DND-41 (cell line): ENCODE measurements around the gene VSX1.

Experiments
- ATAC-seq: fragments of 200-7000 bp; cut with Tn5 transposase; 3 replicates; pipeline ENCODE4 v1.9.1; 2021; ENCODE audit warnings: low read depth; ENCODE audit not compliant: insufficient read depth
- DNase-seq: peaks from one replicate; pipeline ENCODE4 v3.0.0-alpha.2; 2020
- H2AFZ ChIP-seq: 2 replicates; pipeline ENCODE4 v1.6.0; 2012; ENCODE audit warnings: low read depth, low read length
- H3K27ac ChIP-seq: 2 replicates; pipeline ENCODE4 v1.5.1; 2012; ENCODE audit warnings: low read length, inconsistent platforms
- H3K27me3 ChIP-seq: fragments of 200-600 bp; sonication (generic); 2 replicates; pipeline ENCODE4 v1.6.0; 2012; ENCODE audit warnings: low read length, mild to moderate bottlenecking, inconsistent platforms; ENCODE audit not compliant: insufficient read depth, poor library complexity
- H3K36me3 ChIP-seq: 2 replicates; pipeline ENCODE4 v1.5.1; 2012; ENCODE audit warnings: low read length, inconsistent platforms; ENCODE audit not compliant: insufficient read depth
- H3K4me1 ChIP-seq: 2 replicates; pipeline ENCODE4 v1.5.1; 2012; ENCODE audit warnings: mild to moderate bottlenecking, low read length; ENCODE audit not compliant: insufficient read depth
- H3K4me2 ChIP-seq: 2 replicates; pipeline ENCODE4 v1.6.0; 2012; ENCODE audit warnings: mild to moderate bottlenecking, moderate library complexity, low read length, inconsistent platforms; ENCODE audit not compliant: insufficient read depth
- H3K4me3 ChIP-seq, 2 experiments: fragments of 200-600 bp in 1 of 2; shearing (Covaris generic) in 1 of 2; 2 replicates each; pipeline ENCODE4 v1.5.1; 2012 to 2016; ENCODE audit warnings: inconsistent platforms in 2 of 2, low read length in 2 of 2, mild to moderate bottlenecking in 2 of 2, low read depth in 1 of 2, moderate library complexity in 1 of 2
- H3K79me2 ChIP-seq: 2 replicates; pipeline ENCODE4 v1.6.0; 2012; ENCODE audit warnings: low read length, inconsistent platforms; ENCODE audit not compliant: insufficient read depth
- H3K9ac ChIP-seq: 2 replicates; pipeline ENCODE4 v1.6.0; 2012; ENCODE audit warnings: low read depth, mild to moderate bottlenecking, inconsistent platforms, low read length, moderate library complexity
- H3K9me3 ChIP-seq: 2 replicates; pipeline ENCODE4 v1.5.1; 2012; ENCODE audit warnings: low read length, moderate library complexity, mild to moderate bottlenecking, inconsistent platforms; ENCODE audit not compliant: insufficient read depth, severe bottlenecking
- H4K20me1 ChIP-seq: 2 replicates; pipeline ENCODE4 v1.6.0; 2012; ENCODE audit warnings: low read length; ENCODE audit not compliant: insufficient read depth
- CTCF ChIP-seq: IDR thresholded peaks from 2 replicates; pipeline ENCODE4 v1.5.1; 2012; ENCODE audit warnings: borderline replicate concordance, low read length, moderate library complexity, mild to moderate bottlenecking; ENCODE audit not compliant: poor library complexity, severe bottlenecking; ENCODE audit errors: extremely low read depth
- EZH2 ChIP-seq: IDR thresholded peaks from 3 replicates; pipeline ENCODE4 v1.6.1; 2012; ENCODE audit warnings: borderline replicate concordance, low read depth, mild to moderate bottlenecking, moderate library complexity, low read length, inconsistent platforms; ENCODE audit not compliant: severe bottlenecking

The VSX1 gene

GRCh38 chr20:25046736-25047666 is 34.9 kb downstream of the VSX1 start:
- H3K9me3 ChIP-seq, result no peaks in the 10 kb centered on the region
- H4K20me1 ChIP-seq, result peaks cover 53% of the 10 kb centered on the region
- no peak overlapping the region for H3K4me2 ChIP-seq
- peaks cover 52% of the 10 kb centered on the region for H3K79me2 ChIP-seq
- H3K27me3 ChIP-seq, result no peaks in the 10 kb centered on the region
- no peak overlapping the region for H2AFZ ChIP-seq
- H3K36me3 ChIP-seq, result peaks cover 48% of the 10 kb centered on the region
- no peak overlapping the region for H3K9ac ChIP-seq
- ATAC-seq, result no peak
- TF ChIP-seq EZH2, result no peak
- no peak for TF ChIP-seq CTCF
- no peak overlapping the region for H3K27ac ChIP-seq
- no peak for DNase-seq
- peaks cover 20% of the 10 kb centered on the region for H3K4me1 ChIP-seq
- no peak overlapping the region for H3K4me3 ChIP-seq

DNA sequence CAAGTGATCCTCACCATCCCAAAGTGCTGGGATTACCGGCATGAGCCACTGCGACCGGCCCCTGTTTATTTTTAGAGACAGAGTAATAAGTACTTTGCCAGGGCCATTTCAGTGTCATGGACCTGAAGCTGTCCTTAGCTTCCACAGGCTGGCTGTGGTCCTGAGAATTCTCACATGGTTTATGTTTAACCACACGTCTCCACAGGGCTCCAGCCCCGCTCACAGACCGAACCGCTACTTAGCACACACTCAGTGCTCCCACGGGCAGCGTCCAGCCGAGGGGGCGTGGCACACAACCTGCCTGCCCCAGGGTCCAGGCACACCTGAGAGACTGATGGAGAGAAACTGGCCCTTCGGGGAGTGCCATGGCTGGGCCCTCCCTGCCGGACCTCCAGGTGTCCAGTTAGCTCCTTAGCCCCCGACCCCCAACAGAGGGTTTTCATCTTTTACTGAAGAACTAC is 35.7 kb downstream of the VSX1 start:
- peaks cover 49% of the 10 kb centered on the region for H3K36me3 ChIP-seq
- no peak for DNase-seq
- no peak for TF ChIP-seq CTCF
- no peak for TF ChIP-seq EZH2
- no peak overlapping the region for H3K27ac ChIP-seq
- H2AFZ ChIP-seq, result no peak overlapping the region
- no peak for ATAC-seq
- no peak overlapping the region for H3K9ac ChIP-seq
- H3K27me3 ChIP-seq, result no peaks in the 10 kb centered on the region
- peaks cover 52% of the 10 kb centered on the region for H3K79me2 ChIP-seq
- peaks cover 23% of the 10 kb centered on the region for H3K4me1 ChIP-seq
- H3K4me3 ChIP-seq, result no peak overlapping the region
- no peaks in the 10 kb centered on the region for H3K9me3 ChIP-seq
- peaks cover 45% of the 10 kb centered on the region for H4K20me1 ChIP-seq
- H3K4me2 ChIP-seq, result no peak overlapping the region

DNA sequence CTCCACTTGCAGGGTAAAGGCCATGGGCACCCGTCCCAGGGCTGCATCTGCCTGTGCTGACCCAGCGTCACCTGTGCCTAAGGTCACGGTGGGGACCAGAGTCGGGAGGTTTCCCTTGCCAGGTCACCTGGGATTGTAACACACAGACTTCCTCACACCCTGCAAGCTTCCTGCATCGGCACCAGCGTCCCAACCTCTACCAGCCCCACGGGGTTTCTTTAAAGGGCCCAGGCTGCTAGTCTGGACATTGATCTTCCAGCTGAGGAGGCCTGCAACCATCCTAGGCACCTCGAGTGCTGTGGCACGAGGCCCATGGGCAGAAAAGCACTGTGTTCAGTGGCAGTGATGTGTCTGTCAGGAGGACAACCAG is 36.6 kb downstream of the VSX1 start:
- H3K36me3 ChIP-seq, result peaks cover 49% of the 10 kb centered on the region
- no peak for TF ChIP-seq CTCF
- no peak for TF ChIP-seq EZH2
- H3K79me2 ChIP-seq, result peaks cover 48% of the 10 kb centered on the region

More for the DNA sequence above, 36.6 kb downstream of the VSX1 start:
- DNase-seq (no peak), ATAC-seq (no peak)
- H3K4me3 ChIP-seq, result no peak overlapping the region
- H3K9me3 ChIP-seq, result no peaks in the 10 kb centered on the region
- H3K27ac ChIP-seq, result peak overlapping the region; percentile 27; the same call in 1 of the 2 replicates
- no peak overlapping the region for H2AFZ ChIP-seq
- H4K20me1 ChIP-seq, result peaks cover 37% of the 10 kb centered on the region
- no peaks in the 10 kb centered on the region for H3K27me3 ChIP-seq
- H3K4me2 ChIP-seq, result no peak overlapping the region
- no peak overlapping the region for H3K9ac ChIP-seq
- peaks cover 23% of the 10 kb centered on the region for H3K4me1 ChIP-seq
